ENCODE data around the gene ARHGEF1.
"Not testable (repeated sequence)": the region's sequence is repeated elsewhere in the genome, so short reads cannot be mapped to it uniquely, and the experiment has no call there.

The ARHGEF1 gene

DNA sequence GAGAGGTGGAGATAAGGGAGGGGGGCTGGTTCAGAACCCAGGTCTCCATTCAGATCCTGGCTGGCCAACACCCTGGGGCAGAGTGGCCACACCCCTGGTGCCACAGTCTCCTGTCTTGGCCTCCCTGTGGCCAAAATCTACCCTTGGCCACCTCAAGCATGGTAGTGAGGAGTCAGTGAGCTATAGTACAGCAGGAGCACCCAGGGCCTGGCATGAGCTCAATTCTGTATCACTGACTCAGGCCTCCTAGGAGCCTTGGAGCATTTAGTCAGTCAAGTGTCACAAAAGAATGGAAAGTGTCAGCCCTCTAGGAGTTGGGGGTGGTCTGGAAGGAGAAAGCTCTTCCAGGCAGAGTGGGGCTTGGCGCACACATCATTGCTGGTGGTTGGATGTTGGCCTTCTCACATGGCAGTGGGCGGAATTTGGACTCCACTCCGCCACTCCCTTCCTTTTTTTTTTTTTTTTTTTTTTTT, 12.5 kb upstream of the ARHGEF1 start:
- TF ChIP-seq MYC (IDR thresholded peaks at IDR 0.05; ENCODE audit: low read depth, low read length) (no peak), POLR2A (IDR thresholded peaks at IDR 0.05; ENCODE audit: extremely low read depth, insufficient read length) (no peak), MAX (IDR thresholded peaks at IDR 0.05; ENCODE audit: low read depth, low read length) (no peak), CTCF (IDR thresholded peaks at IDR 0.05; ENCODE audit: low read depth, low read length) (no peak)
- DNase-seq (ENCODE audit: low read depth): no peak
- H3K4me3 ChIP-seq (ENCODE audit: low read depth, low read length): no peak overlapping the region

DNA sequence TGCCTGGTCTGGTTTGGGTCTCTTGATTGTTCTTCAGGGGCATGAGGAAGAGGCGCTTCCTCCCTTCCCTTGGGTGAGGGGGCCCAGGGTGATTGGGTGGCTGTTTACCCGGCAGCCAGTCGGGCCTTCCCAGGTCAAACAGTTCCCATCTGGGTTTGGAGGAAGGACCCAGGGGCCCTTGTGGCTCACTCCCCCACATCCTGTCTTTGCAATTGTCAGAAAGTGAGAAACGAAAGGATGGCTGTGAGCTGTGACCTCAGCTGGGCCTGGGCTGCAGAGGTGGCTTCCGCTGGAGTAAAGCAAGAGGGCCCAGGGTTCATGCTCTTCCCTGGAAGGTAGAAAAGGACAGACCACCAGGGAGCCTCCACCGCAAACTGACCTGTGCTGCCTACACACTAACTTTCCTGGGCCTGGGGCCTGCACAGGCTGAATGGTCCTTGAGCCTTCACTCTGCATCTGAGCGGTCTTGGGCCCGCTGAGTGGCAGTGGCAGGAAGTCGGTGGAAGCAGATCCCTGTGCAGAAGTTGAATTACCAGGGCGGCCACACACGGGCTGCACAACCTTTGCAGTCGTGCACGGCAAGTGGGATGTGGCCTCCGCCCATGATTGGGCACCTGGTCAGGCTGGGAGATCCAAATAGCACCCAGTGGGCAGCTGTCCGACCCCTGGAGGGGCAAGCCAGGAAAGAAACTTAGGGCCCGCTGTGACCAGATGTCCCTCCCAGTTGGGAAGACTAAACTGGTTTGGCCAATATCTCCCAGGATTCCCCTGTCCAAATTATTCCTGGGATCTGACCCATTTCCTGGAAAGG, 11.2 kb upstream of the ARHGEF1 start:
- H3K4me3 ChIP-seq (ENCODE audit: low read depth, low read length): no peak overlapping the region
- TF ChIP-seq CTCF (IDR thresholded peaks at IDR 0.05; ENCODE audit: low read depth, low read length): no peak
- TF ChIP-seq POLR2A (IDR thresholded peaks at IDR 0.05; ENCODE audit: extremely low read depth, insufficient read length): peak; percentile 17
- no peak for TF ChIP-seq MYC (IDR thresholded peaks at IDR 0.05; ENCODE audit: low read depth, low read length)
- no peak for TF ChIP-seq MAX (IDR thresholded peaks at IDR 0.05; ENCODE audit: low read depth, low read length)
- DNase-seq (ENCODE audit: low read depth): peak; percentile 95

GRCh38 chr19:41872384-41872774, 10.6 kb upstream of the ARHGEF1 start:
- TF ChIP-seq CTCF (IDR thresholded peaks at IDR 0.05; ENCODE audit: low read depth, low read length): no peak
- TF ChIP-seq MAX (IDR thresholded peaks at IDR 0.05; ENCODE audit: low read depth, low read length): no peak
- TF ChIP-seq POLR2A (IDR thresholded peaks at IDR 0.05; ENCODE audit: extremely low read depth, insufficient read length): no peak
- TF ChIP-seq MYC (IDR thresholded peaks at IDR 0.05; ENCODE audit: low read depth, low read length): no peak
- DNase-seq (ENCODE audit: low read depth): no peak
- H3K4me3 ChIP-seq (ENCODE audit: low read depth, low read length): no peak overlapping the region

- TF ChIP-seq MAX (IDR thresholded peaks at IDR 0.05; ENCODE audit: low read depth, low read length): no peak
- TF ChIP-seq CTCF (IDR thresholded peaks at IDR 0.05; ENCODE audit: low read depth, low read length): peak; percentile 47
- no peak for TF ChIP-seq POLR2A (IDR thresholded peaks at IDR 0.05; ENCODE audit: extremely low read depth, insufficient read length)
- peak; percentile 67 for DNase-seq (ENCODE audit: low read depth)
- no peak overlapping the region for H3K4me3 ChIP-seq (ENCODE audit: low read depth, low read length)
These were observed 10.0 kb upstream of the ARHGEF1 start for GRCh38 chr19:41872775-41873647.

DNA sequence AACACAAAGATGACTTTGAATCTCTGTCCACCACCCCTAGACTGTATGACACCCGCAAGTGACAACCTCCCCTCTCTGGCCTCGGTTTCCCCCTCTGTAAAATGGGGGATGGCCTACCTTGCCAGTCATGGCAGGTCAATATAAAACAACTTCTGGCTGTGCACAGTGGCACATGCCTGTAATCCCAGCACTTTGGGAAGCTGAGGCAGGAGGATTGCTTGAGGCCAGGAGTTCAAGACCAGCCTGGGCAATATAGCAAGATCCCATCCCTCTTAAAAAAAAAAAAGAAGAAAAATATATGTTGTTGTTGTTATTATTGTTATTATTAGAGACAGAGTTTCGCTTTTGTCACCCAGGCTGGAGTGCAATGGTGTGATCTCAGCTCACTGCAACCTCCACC, 7.0 kb upstream of the ARHGEF1 start:
- not testable (repeated sequence) for H3K4me3 ChIP-seq (ENCODE audit: low read depth, low read length); DNase-seq (ENCODE audit: low read depth)
